ENCODE results near the gene APEH. TPM values are rescaled to one million over a fixed set of nuclear protein-coding genes. Genes with fewer than 3 reads are reported as not detected.
"Not testable (repeated sequence)": the region's sequence is repeated elsewhere in the genome, so short reads cannot be mapped to it uniquely, and the experiment has no call there.

APEH gene
- total RNA-seq, 1 experiment from 2014 or later, result 273 TPM

DNA sequence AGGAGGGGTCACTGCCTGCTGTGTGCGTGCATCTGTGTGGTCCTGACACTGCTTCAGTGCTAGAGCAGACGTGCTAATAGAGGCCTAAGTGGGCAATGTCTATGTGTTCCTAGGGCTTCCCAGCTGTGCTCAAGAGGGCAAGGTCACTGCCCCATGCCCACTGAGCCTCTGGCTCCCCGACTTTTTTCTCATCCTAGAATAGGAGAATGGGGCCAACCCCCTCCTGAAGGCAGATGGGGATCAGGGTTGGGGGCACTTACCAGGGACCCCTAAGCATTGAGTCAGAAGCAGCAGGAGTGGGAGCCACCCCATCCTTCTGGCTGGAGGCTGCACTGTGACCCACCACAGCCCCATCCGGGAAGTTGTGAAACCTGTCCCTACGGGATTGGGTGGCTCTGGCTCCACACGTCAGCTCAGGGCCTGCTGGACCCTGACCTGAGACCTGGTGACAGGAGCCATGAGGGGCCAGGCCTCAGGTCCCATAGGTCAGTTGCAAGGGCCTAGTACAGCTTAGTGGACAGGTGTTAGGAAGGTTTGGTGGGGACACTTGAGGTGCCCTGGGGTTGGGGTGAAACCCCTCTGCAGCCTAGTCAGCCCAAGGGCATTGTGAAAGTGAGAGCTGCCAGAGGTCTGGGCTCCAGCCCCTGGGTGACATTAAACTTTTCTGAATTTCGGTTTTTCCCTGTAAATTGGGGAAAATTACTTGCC, 14.3 kb downstream of the APEH start:
- not testable (repeated sequence) for H3K36me3 Mint-ChIP-seq, ATAC-seq
- CTCF ChIA-PET, result interaction anchor here (0.8 to 1.0 kb wide), 2 partner anchors 11 to 29 kb away, joined by 3 read pairs; no protein-coding TSS in a partner anchor

DNA sequence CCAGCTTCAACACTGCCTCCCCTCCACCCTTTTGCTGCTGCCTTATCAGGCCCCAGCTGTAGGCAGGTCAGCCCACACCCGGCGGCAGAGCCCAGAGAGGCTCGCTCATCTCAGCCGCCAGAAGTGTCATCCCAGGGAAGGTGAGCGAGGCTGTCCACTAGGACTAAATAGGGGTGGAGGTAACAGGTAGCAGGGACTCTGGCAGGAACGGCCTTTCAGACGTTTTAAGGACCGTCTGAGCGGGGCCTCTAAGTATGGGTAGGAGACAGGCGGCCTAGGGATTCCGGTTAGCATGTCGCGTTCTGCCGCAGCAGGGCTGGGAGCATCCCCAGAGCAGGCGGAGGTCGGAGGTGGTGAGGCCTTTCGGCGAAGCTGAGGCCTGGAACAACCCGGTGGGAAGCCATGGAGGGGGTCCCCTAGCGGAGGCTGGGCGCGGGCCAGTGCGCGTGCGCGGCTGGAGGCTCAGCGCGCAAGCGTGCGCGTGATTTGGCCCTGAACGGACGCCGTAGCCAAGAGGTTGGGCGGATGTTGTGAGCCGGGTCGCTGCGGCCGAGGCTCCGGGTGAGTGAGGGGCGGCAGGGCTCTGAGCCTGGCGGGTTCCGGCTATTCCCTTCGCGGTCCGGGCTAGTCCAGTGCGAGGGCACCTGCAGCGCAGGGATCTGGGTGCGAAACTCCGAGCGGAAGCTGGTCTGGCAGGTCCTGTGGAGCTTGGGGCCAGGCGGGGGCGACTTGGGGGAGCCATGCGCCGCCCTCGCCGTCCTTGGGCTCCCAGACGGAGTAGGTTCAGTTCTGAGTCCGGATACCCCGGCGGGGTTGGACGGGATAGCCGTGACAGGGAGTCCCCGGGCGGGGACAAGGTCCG, 15.1 kb downstream of the APEH start, which contains the start of the genes MST1 and RNF123:
MST1 (minus strand) TSS at position 429 of the 862 bp plus-strand sequence. CDS start 783 bp downstream, outside the sequence.
RNF123 (plus strand) TSS at position 512 of the 862 bp plus-strand sequence. CDS start 1,609 bp downstream, outside the sequence.
- ATAC-seq, result peak; percentile 28
- Mint-ChIP-seq H3K4me3 (peak within 1 kb of the TSS; percentile 98), H3K9me3 (no peaks in the 10 kb centered on the region), H3K4me1 (peaks cover 21% of the 10 kb centered on the region), H3K36me3 (peaks cover 4% of the 10 kb centered on the region), H3K27ac (peak within 1 kb of the TSS; percentile 84), H3K27me3 (ENCODE audit: low read depth) (no peaks in the 10 kb centered on the region)
- ChIA-PET CTCF (interaction anchor here (0.6 to 1.0 kb wide), 3 partner anchors 12 to 178 kb away, joined by 3 read pairs; no protein-coding TSS in a partner anchor), POLR2A (no interaction called here)
- peak; percentile 95 for DNase-seq (ENCODE audit: low spot score)
- no peak for TF ChIP-seq ELF4 (CRISPR knock-in tag; IDR thresholded peaks at IDR 0.05; ENCODE audit: low read depth)
- TF ChIP-seq, protein P1, sequence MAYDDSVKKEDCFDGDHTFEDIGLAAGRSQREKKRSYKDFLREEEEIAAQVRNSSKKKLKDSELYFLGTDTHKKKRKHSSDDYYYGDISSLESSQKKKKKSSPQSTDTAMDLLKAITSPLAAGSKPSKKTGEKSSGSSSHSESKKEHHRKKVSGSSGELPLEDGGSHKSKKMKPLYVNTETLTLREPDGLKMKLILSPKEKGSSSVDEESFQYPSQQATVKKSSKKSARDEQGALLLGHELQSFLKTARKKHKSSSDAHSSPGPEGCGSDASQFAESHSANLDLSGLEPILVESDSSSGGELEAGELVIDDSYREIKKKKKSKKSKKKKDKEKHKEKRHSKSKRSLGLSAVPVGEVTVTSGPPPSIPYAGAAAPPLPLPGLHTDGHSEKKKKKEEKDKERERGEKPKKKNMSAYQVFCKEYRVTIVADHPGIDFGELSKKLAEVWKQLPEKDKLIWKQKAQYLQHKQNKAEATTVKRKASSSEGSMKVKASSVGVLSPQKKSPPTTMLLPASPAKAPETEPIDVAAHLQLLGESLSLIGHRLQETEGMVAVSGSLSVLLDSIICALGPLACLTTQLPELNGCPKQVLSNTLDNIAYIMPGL (CRISPR knock-in tag; IDR thresholded peaks at IDR 0.05), result peak; percentile 62; the same call in 1 of the 2 replicates
- TF ChIP-seq ZNF263 (CRISPR knock-in tag; IDR thresholded peaks at IDR 0.05; ENCODE audit: low read depth), result no peak
- TF ChIP-seq, protein P2, sequence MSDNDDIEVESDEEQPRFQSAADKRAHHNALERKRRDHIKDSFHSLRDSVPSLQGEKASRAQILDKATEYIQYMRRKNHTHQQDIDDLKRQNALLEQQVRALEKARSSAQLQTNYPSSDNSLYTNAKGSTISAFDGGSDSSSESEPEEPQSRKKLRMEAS (CRISPR knock-in tag; IDR thresholded peaks at IDR 0.05), result peak; percentile 74; the same call in 1 of the 2 replicates
- TF ChIP-seq HMGA2 (CRISPR knock-in tag; IDR thresholded peaks at IDR 0.05), result no peak
- peak; percentile 88 for TF ChIP-seq SP1 (CRISPR knock-in tag; conservative IDR thresholded peaks at IDR 0.05)
- no peak for TF ChIP-seq ZNF423 (CRISPR knock-in tag; IDR thresholded peaks at IDR 0.05)
- TF ChIP-seq, protein P3, sequence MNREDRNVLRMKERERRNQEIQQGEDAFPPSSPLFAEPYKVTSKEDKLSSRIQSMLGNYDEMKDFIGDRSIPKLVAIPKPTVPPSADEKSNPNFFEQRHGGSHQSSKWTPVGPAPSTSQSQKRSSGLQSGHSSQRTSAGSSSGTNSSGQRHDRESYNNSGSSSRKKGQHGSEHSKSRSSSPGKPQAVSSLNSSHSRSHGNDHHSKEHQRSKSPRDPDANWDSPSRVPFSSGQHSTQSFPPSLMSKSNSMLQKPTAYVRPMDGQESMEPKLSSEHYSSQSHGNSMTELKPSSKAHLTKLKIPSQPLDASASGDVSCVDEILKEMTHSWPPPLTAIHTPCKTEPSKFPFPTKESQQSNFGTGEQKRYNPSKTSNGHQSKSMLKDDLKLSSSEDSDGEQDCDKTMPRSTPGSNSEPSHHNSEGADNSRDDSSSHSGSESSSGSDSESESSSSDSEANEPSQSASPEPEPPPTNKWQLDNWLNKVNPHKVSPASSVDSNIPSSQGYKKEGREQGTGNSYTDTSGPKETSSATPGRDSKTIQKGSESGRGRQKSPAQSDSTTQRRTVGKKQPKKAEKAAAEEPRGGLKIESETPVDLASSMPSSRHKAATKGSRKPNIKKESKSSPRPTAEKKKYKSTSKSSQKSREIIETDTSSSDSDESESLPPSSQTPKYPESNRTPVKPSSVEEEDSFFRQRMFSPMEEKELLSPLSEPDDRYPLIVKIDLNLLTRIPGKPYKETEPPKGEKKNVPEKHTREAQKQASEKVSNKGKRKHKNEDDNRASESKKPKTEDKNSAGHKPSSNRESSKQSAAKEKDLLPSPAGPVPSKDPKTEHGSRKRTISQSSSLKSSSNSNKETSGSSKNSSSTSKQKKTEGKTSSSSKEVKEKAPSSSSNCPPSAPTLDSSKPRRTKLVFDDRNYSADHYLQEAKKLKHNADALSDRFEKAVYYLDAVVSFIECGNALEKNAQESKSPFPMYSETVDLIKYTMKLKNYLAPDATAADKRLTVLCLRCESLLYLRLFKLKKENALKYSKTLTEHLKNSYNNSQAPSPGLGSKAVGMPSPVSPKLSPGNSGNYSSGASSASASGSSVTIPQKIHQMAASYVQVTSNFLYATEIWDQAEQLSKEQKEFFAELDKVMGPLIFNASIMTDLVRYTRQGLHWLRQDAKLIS (CRISPR knock-in tag; IDR thresholded peaks at IDR 0.05; ENCODE audit: borderline replicate concordance), result peak; percentile 83; the same call in 1 of the 2 replicates
- TF ChIP-seq CREB1 (CRISPR knock-in tag; IDR thresholded peaks at IDR 0.05), result no peak
- TF ChIP-seq, protein P4, sequence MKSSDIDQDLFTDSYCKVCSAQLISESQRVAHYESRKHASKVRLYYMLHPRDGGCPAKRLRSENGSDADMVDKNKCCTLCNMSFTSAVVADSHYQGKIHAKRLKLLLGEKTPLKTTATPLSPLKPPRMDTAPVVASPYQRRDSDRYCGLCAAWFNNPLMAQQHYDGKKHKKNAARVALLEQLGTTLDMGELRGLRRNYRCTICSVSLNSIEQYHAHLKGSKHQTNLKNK (CRISPR knock-in tag; IDR thresholded peaks at IDR 0.05), result no peak
- no peak for TF ChIP-seq RELA (CRISPR knock-in tag; IDR thresholded peaks at IDR 0.05; ENCODE audit: borderline replicate concordance)
- TF ChIP-seq, protein P5, sequence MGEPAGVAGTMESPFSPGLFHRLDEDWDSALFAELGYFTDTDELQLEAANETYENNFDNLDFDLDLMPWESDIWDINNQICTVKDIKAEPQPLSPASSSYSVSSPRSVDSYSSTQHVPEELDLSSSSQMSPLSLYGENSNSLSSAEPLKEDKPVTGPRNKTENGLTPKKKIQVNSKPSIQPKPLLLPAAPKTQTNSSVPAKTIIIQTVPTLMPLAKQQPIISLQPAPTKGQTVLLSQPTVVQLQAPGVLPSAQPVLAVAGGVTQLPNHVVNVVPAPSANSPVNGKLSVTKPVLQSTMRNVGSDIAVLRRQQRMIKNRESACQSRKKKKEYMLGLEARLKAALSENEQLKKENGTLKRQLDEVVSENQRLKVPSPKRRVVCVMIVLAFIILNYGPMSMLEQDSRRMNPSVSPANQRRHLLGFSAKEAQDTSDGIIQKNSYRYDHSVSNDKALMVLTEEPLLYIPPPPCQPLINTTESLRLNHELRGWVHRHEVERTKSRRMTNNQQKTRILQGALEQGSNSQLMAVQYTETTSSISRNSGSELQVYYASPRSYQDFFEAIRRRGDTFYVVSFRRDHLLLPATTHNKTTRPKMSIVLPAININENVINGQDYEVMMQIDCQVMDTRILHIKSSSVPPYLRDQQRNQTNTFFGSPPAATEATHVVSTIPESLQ (CRISPR knock-in tag; IDR thresholded peaks at IDR 0.05), result no peak
- peak; percentile 89 for TF ChIP-seq TP53 (CRISPR knock-in tag; IDR thresholded peaks at IDR 0.05)
- TF ChIP-seq, protein P6, sequence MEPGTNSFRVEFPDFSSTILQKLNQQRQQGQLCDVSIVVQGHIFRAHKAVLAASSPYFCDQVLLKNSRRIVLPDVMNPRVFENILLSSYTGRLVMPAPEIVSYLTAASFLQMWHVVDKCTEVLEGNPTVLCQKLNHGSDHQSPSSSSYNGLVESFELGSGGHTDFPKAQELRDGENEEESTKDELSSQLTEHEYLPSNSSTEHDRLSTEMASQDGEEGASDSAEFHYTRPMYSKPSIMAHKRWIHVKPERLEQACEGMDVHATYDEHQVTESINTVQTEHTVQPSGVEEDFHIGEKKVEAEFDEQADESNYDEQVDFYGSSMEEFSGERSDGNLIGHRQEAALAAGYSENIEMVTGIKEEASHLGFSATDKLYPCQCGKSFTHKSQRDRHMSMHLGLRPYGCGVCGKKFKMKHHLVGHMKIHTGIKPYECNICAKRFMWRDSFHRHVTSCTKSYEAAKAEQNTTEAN (CRISPR knock-in tag; IDR thresholded peaks at IDR 0.05), result peak; percentile 78; the same call in 1 of the 2 replicates
- peak; percentile 85 for TF ChIP-seq GABPB1 (CRISPR knock-in tag; IDR thresholded peaks at IDR 0.05)
- no peak for TF ChIP-seq PRRX2 (CRISPR knock-in tag; IDR thresholded peaks at IDR 0.05)
- TF ChIP-seq, protein P7, sequence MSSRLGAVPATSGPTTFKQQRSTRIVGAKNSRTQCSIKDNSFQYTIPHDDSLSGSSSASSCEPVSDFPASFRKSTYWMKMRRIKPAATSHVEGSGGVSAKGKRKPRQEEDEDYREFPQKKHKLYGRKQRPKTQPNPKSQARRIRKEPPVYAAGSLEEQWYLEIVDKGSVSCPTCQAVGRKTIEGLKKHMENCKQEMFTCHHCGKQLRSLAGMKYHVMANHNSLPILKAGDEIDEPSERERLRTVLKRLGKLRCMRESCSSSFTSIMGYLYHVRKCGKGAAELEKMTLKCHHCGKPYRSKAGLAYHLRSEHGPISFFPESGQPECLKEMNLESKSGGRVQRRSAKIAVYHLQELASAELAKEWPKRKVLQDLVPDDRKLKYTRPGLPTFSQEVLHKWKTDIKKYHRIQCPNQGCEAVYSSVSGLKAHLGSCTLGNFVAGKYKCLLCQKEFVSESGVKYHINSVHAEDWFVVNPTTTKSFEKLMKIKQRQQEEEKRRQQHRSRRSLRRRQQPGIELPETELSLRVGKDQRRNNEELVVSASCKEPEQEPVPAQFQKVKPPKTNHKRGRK (CRISPR knock-in tag; IDR thresholded peaks at IDR 0.05; ENCODE audit: borderline replicate concordance), result no peak
- TF ChIP-seq FOXP1 (CRISPR knock-in tag; IDR thresholded peaks at IDR 0.05; ENCODE audit: borderline replicate concordance), result peak; percentile 94
- TF ChIP-seq, protein P8, sequence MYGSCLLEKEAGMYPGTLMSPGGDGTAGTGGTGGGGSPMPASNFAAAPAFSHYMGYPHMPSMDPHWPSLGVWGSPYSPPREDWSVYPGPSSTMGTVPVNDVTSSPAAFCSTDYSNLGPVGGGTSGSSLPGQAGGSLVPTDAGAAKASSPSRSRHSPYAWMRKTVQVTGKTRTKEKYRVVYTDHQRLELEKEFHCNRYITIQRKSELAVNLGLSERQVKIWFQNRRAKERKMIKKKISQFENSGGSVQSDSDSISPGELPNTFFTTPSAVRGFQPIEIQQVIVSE (CRISPR knock-in tag; IDR thresholded peaks at IDR 0.05; ENCODE audit: borderline replicate concordance), result no peak

More for the DNA sequence above, 14.3 kb downstream of the APEH start:
- TF ChIP-seq GABPB1 (CRISPR knock-in tag; IDR thresholded peaks at IDR 0.05), result peak; percentile 35; the same call in 1 of the 2 replicates
- POLR2A ChIA-PET; H3K9me3 Mint-ChIP-seq; H3K27ac Mint-ChIP-seq; DNase-seq (ENCODE audit: low spot score); H3K27me3 Mint-ChIP-seq (ENCODE audit: low read depth): not testable (repeated sequence)
- Mint-ChIP-seq H3K4me3 (peak overlapping the region; percentile 98), H3K4me1 (peaks cover 21% of the 10 kb centered on the region)
